HG03342 (cell line): Measurements from ENCODE around the gene GPRC5D.

ENCODE experiments used
- ATAC-seq: cut with Tn5 transposase; IDR thresholded peaks from one replicate; pipeline ENCODE4 v1.9.1; 2021; ENCODE audit warnings: mild to moderate bottlenecking, moderate library complexity; ENCODE audit not compliant: unreplicated experiment

The GPRC5D gene

DNA sequence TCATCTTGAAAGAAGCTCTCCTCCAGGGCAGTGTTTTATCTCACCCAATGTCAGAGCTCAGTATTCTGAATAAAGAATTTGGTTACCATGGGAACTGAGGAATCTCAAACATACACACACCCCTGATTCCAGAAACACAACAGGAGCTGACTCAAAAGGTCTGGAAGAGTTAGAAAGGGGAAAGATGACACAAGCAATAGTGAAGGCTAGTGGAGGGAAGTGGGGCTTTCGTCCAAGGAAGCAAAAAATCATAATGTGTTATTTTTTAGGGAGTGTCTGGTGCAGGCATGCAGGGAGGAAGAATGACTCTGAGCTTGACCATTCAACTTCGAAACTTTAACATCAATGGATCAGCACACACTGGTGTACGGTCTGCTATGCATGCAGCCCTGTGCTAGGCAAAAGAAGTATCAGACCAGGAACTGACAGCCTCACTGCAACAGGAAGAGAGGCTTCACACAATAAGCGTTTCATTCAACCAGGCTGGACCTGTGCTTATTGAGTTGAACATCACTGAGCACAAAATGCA lies 27.8 kb upstream of the GPRC5D start:
- ATAC-seq: no peak

- ATAC-seq: no peak
Observed at GRCh38 chr12:12979126-12979525, 27.2 kb upstream of the GPRC5D start.

DNA sequence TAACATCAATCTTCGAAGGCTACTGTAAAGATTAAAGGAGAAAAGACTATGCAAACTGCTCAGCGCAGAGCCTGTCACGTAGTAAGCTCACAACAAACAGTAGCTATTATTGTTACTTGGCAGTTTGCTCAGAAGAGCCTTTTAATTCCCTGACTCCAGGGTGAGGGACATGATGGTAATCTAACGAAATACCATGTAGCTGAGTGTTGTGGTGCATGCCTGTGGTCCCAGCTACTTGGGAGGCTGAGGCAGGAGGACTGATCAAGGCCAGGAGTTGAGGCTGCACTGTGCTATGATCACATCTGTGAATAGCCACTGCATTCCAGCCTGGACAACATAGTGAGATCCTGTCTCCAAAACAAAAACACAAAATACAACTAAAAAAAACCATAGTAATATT lies 25.3 kb upstream of the GPRC5D start:
- ATAC-seq: no peak

DNA sequence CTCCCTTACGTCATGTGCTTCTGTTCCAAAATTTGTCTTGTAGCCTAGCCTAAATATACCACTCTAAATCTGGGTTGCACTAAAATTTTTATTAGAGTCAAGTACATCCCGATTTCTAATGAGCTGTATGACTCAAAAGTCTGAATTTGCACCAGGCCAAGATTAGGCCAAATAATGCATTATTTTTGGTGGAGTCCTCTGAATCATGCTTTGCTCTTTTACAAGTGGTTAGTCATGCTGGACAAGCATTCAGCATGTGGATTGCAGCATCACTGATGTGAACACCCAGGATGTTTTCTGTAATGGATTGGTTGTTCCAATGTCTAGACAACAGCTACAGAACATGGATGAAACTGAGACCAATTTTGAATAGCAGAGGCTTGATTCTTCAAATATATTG lies 24.4 kb upstream of the GPRC5D start:
- ATAC-seq: no peak

DNA sequence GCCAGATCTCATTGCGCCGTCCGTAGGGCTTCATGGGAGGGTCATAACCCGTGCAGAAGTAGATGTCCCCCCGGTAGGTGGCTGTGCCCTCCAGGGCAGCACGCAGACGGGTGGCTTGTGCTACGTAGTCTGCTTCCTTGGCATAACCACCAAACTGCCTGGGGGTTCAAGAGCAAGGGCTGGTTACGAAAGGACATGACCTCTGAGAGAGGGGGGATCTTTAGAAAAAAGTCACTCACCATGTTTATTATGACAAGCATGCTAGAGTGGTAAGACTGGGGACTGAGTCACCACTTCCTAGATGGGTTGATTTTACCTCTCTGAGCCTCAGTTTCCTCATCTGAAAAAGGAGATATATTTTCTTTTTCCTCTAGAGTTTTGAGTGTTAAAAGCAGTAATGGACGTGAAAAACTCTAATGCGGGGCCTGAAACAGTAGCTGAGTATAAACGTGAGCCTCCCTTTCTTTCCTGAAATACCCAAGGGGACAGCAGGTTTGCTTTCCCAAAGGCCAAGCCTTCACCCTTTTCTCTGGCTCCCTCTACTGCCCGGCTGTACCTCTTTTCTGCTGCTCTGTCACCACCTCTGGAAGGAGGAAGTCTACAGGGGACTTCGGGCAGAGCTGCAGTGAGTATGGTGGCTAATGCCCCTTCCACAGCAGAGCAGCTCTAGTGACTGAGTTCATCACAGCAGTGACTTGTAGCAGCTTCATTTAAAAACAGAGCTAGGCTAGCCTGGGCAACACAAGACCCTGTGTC lies 23.5 kb upstream of the GPRC5D start:
- ATAC-seq: no peak

- ATAC-seq: no peak
Observed at GRCh38 chr12:12974211-12974610, 22.2 kb upstream of the GPRC5D start.

DNA sequence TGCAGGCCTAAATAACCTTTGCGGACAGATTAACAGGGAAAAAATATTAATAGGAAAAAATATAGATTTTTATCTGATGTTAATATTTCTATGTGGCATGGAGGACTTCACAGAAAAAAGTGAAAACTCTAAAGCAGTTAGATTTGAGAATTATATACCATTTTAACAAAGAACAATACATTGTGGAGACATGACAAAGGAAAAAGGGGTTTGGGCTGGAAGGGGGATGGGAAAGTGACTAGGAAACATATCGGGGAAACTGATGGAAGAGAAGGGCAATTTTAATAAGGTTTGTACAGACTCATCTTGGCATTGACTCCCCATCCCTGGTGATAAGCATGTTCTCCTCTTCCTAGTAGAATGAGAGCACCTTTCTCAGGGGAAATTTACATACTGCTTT lies 21.0 kb upstream of the GPRC5D start:
- ATAC-seq: no peak

GRCh38 chr12:12965836-12966235 lies 13.9 kb upstream of the GPRC5D start:
- ATAC-seq: no peak

GRCh38 chr12:12964255-12964654 lies 12.3 kb upstream of the GPRC5D start:
- ATAC-seq: no peak

DNA sequence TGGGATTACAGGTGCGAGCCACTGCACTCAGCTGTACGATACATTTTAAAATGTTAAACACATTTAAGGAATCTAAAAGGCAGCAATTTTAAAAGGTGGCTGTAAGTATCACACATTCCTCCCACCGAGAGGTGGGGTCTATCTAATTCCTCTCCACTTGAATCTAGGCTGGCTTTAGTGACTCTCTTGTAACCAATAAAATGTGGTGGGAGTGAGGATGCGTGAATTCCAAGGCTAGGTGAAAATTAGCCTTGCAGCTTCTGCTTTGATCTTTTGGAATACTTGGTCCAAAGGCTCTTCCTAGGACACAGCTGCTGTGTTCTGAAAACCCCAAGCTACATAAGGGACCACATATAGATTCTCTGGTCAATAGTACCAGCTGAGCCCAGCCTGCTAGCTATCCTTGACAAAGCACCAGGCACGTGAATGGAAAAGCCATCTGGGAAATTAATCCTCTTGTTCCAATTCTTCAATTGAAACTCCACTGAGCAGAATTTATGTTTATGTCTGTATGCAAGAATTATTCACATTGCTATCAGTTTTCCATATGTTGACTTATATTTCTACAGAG lies 8.8 kb upstream of the GPRC5D start:
- ATAC-seq: no peak

- no peak for ATAC-seq
Observed at GRCh38 chr12:12958886-12959285, 6.9 kb upstream of the GPRC5D start.

DNA sequence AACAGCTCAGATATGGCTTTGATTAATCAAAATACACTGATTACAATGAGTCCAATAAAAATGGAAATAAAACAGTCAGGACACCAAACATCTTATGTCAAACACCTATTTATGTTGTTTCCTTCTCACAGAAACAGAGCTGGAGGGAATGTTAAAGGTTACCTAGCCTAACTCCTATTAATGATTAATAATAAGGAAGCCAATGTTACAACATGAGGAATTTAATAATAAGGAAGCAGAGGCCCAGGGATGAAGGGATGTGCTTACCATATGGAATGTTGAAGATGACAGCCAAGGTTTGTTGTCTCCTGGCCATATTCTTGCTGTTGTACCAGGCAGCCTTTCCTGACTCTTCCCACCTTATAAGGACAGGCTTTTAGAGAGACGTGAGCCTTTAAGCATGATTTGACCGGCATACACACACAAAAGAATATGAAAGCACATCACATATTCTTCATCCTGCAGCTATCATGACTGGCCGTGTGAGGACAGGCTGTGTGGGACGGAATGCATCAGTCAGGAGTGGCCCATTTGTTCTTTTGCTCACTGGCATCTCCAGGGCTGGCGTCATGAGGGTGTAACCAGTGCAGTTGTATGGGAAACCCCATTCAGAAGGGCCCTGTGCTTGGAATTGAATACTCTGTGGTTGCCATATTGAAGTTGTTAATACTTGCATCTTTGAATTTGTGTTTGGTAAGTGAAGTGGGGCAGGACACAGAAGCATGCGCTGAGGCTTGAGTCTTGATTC lies 3.1 kb upstream of the GPRC5D start:
- no peak for ATAC-seq

DNA sequence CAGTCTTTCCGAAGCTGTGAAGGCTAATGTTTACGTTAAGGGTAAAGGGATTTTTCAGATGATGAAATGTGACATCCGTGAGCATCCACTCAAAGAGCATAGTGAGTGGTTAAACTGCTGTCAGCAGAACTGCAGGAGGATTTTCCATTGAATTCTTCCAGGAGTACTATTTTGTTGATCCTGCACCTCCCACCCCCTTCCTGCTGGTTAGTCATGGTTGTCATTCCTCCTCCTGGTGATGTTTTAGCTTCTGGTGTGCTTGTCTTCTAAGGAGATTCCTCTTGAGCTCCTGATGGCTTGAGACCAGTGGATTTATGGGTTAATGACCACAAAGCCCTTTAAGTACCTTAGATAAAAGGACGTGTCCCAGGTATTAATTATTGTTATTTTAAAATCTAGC lies 2.4 kb upstream of the GPRC5D start:
- ATAC-seq: no peak

- ATAC-seq: no peak
Observed at GRCh38 chr12:12951504-12951903, 466 bp downstream of the GPRC5D start.

DNA sequence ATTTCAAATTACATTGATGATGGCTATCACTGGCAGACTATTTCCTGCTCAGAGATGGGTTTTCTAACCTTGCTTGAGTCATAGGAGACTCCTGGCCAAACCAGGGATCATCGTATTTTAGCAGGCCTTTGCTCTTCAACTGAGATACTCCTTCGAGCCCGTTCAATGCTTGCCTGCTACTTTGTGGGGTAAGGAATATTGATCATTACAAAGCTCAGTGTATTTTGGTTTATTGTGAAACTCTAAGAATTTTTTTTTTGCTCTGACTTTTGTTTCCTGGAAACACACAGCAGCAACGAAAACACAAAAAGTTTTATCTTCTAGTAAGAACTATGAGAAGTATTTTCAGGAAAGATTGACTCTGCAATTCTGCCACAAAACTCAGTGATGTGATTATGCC lies 4.1 kb downstream of the GPRC5D start:
- ATAC-seq: no peak

DNA sequence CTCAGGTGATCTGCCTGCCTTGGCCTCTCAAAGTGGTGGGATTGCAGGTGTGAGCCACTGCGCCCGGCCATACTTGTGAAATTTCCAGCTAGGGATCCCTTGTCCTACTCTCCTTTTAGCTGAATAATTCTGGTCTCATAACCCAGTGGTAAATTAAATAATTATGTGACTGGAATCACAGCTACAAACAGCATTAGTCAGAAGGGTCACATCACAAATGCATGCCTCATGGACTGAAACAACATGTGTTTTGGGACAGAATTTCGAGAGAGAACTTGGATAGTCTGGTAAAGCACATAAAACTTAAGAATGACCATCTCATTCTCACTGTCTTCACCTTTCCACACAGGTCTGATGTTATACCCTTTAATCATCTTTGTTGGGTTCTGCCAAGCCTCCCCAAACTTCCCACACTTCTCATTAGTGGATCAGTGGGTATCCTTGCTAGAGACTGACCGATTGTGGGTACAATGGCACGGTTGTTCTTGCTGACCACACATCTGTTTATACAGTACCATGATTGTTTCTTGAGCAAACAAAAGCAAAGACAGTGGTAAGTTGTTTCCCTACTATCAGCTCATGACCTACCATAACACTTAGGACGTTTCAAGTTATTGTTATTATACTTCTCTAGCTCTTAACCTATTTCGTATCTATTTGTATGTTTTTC lies 5.1 kb downstream of the GPRC5D start:
- ATAC-seq: no peak

GRCh38 chr12:12945591-12945990 lies 6.4 kb downstream of the GPRC5D start:
- no peak for ATAC-seq

GRCh38 chr12:12943586-12944260 lies 8.2 kb downstream of the GPRC5D start:
- no peak for ATAC-seq

DNA sequence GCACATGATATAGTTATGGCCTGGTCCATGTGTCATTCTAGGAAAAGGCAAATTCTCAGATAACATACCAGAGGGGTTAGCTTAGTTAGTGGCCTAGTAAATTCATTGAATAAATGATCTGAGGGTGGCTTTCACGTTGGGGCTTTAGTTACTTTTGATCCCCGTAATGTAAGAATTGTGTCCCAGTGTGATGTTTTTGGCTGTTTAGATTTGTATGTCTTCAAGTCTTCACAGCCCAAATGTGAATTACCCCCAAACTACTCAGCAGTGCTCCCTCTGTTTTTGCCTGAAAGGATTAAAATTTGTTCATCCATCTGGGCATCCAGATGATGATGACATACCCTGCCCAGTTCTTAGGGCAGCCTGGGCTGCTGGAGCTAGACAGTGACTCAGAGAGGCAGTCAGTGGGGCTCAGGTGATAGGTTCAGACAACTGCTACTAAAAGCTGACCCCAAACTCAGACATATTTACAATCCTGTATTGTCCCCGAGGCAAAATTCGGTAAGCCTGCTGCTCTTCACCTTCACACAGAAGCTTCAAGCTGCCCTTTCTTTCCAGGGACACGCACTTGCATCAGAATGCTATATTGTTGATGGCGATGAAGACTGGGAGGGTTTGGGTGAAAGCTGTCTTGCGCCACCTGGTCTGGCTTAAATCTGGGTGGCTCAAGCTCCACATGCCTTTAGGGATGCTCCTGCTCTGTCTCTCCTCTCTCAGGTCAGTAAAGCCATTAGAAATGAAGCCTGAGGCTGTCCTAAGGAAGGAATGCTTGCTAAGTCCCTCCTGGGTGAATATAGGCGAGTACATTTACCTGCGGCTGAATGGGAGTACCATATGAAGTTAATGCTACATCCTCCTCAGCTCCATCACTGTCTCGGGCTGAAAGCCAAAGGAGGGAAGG lies 10.3 kb downstream of the GPRC5D start:
- no peak for ATAC-seq

GRCh38 chr12:12939888-12940287 lies 12.1 kb downstream of the GPRC5D start:
- ATAC-seq: no peak
